DMS153 treated with DMSO at 0.1 percent for 48 hours (cell line): ENCODE data around the gene PYGL.

Experiments used
- DNase-seq: peaks from one replicate; lab custom pipeline; 2025; ENCODE audit not compliant: unreplicated experiment; lab: John Stamatoyannopoulos, UW

The PYGL gene

GRCh38 chr14:50875359-50876070 lies 68.8 kb downstream of the PYGL start:
- DNase-seq, result no peak

- peak; percentile 13 for DNase-seq
These were observed 69.5 kb downstream of the PYGL start for GRCh38 chr14:50874757-50875156.

GRCh38 chr14:50871914-50872732 lies 72.2 kb downstream of the PYGL start, which contains the start of gene ABHD12B:
Gene ABHD12B, plus strand, starts transcription at chr14:50872053. Its CDS starts 122 bp downstream, at chr14:50872175.
- DNase-seq, result no peak

GRCh38 chr14:50871228-50871627 lies 73.1 kb downstream of the PYGL start:
- DNase-seq, result no peak

- DNase-seq, result no peak
These were observed 78.7 kb downstream of the PYGL start for GRCh38 chr14:50865391-50866076.

- no peak for DNase-seq
These were observed 79.3 kb downstream of the PYGL start for GRCh38 chr14:50864946-50865345.

- no peak for DNase-seq
These were observed 80.0 kb downstream of the PYGL start for GRCh38 chr14:50864237-50864636.

- no peak for DNase-seq
These were observed 82.2 kb downstream of the PYGL start for GRCh38 chr14:50862036-50862570.

- DNase-seq, result peak; percentile 83
These were observed 83.7 kb downstream of the PYGL start for GRCh38 chr14:50860478-50861086.

- DNase-seq, result no peak
These were observed 85.0 kb downstream of the PYGL start for GRCh38 chr14:50859296-50859624.

- no peak for DNase-seq
These were observed 87.6 kb downstream of the PYGL start for GRCh38 chr14:50856660-50857059.

- DNase-seq, result no peak
These were observed 88.7 kb downstream of the PYGL start for GRCh38 chr14:50855558-50855957.
